ENCODE results near the gene KYAT1. TPM values are rescaled to one million over a fixed set of nuclear protein-coding genes. Genes with fewer than 3 reads are reported as not detected.

KYAT1 gene
- total RNA-seq, result 7.1 TPM
- long read RNA-seq, transcript KYAT1-201 (13 exons, 1,903 nt), result major isoform, 5 of 23 reads
- long read RNA-seq, partial matches to known transcripts, result 8 of 23 reads
- long read RNA-seq, other reads (novel, unspliced or antisense), result 10 of 23 reads

DNA sequence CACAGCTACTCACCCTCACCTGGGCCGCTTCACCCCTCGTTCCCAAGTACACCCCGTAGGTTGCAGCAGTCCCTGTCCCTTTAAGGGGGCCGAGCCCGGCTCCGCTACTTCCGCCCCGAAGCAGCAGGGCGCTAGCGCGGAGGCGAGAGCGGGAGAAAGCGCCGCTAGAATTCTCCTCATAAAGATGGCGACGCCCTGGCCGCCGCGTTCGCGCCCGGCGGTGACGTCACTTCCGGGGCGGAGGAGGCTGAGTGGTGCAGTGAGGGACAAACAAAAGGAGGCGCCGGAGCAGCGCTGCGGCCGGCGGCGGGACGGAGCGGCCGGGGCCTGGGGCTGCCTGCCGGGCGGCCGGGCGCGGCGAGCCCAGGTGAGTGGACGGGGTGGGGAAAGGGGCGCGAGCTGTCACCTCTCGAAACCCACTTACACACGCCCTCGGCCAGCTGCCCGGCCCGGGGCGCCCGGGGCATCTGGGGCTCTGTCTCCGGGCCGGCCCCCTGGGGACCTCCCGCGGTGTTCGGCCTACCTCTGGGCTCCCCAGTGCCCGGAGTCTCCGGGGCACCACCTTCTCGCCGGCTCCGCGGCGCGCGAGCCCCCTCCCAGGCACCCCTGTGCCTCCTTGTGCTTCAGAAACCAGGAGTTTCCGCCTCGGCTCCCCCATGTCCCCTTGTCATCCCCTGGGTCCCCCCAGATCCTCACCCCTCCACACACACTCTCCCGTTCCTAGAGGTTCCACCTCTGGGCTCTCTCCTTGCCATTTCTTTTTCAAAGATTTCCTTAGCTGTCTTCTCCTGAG is at the start of gene KYAT1, which contains the start of gene LRRC8A:
Gene KYAT1, minus strand, starts transcription at position 67 of the 793 bp plus-strand sequence. CDS start 36,545 bp downstream, outside the sequence.
Gene LRRC8A, plus strand, starts transcription at position 250 of the 793 bp plus-strand sequence. CDS start 25,032 bp downstream, outside the sequence.
- TF ChIP-seq, protein P1, sequence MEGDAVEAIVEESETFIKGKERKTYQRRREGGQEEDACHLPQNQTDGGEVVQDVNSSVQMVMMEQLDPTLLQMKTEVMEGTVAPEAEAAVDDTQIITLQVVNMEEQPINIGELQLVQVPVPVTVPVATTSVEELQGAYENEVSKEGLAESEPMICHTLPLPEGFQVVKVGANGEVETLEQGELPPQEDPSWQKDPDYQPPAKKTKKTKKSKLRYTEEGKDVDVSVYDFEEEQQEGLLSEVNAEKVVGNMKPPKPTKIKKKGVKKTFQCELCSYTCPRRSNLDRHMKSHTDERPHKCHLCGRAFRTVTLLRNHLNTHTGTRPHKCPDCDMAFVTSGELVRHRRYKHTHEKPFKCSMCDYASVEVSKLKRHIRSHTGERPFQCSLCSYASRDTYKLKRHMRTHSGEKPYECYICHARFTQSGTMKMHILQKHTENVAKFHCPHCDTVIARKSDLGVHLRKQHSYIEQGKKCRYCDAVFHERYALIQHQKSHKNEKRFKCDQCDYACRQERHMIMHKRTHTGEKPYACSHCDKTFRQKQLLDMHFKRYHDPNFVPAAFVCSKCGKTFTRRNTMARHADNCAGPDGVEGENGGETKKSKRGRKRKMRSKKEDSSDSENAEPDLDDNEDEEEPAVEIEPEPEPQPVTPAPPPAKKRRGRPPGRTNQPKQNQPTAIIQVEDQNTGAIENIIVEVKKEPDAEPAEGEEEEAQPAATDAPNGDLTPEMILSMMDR (IDR thresholded peaks at IDR 0.05), result peak; percentile 11
- DNase-seq (peak; percentile 98), ATAC-seq (peak; percentile 95 to 96)
- intact Hi-C loops (cut with DNase I), result no loop called here
- peak within 1 kb of the TSS; percentile 96 for H3K4me3 ChIP-seq
- no peaks in the 10 kb centered on the region for H3K9me3 ChIP-seq
- H3K27me3 ChIP-seq (ENCODE audit: low read depth), result no peaks in the 10 kb centered on the region
- peaks cover 15% of the 10 kb centered on the region for H3K36me3 ChIP-seq
- peaks cover 48% of the 10 kb centered on the region for H3K4me1 ChIP-seq
- H3K27ac ChIP-seq, result peak within 1 kb of the TSS; percentile 97

DNA sequence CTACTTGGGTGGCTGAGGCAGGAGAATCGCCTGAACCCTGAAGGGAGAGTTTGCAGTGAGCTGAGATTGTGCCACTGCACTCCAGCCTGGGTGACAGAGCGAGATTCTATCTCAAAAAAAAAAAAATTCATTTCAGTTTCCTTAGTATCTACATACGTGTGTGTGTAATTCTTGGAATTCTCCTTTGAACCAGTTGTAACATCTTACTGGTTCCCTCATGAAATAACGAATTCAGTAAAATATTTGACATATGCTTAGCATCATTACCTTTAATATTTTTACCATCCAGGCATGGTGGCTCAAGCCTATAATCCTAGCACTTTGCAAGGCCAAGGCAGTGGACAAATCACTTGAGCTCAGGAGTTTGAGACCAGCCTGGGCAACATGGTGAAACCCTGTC is 47.8 kb upstream of the KYAT1 start:
- ATAC-seq (no peak), DNase-seq (no peak)
- H3K27me3 ChIP-seq (ENCODE audit: low read depth), result no peaks in the 10 kb centered on the region
- H3K36me3 ChIP-seq, result peaks cover 20% of the 10 kb centered on the region
- TF ChIP-seq, protein P1 (IDR thresholded peaks at IDR 0.05), result no peak
- no peak overlapping the region for H3K27ac ChIP-seq
- no peak overlapping the region for H3K4me3 ChIP-seq
- H3K9me3 ChIP-seq, result no peaks in the 10 kb centered on the region
- intact Hi-C loops (cut with DNase I), result loop anchor here (10.0 kb wide), 1 partner anchor 65 kb away; no protein-coding TSS in a partner anchor
- H3K4me1 ChIP-seq, result peaks cover 10% of the 10 kb centered on the region

DNA sequence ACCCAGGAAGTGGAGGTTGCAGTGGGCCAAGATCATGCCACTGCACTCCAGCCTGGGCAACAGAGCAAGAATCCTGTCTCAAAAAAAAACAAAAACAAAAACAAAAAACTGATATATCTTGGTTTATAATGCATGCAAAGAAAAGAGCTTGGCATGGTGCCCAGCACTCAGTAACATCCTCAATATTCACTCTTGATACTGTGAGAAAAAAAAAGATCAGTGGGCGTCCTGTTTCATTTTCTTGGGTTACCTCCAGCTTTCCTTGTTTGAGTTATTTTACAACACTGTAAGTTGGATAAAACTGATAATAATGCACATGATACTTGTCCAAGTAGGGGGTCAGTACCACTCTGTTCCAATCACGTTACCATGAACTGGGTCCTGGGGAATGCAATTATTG is 46.9 kb upstream of the KYAT1 start:
- TF ChIP-seq, protein P1 (IDR thresholded peaks at IDR 0.05), result no peak
- Histone ChIP-seq H3K27me3 (ENCODE audit: low read depth) (no peaks in the 10 kb centered on the region), H3K27ac (no peak overlapping the region), H3K4me3 (no peak overlapping the region), H3K9me3 (no peaks in the 10 kb centered on the region), H3K4me1 (peaks cover 10% of the 10 kb centered on the region), H3K36me3 (peaks cover 13% of the 10 kb centered on the region)
- intact Hi-C loops (cut with DNase I), result loop anchor here (10.0 kb wide), 1 partner anchor 64 kb away; no protein-coding TSS in a partner anchor
- no peak for ATAC-seq
- DNase-seq, result no peak

DNA sequence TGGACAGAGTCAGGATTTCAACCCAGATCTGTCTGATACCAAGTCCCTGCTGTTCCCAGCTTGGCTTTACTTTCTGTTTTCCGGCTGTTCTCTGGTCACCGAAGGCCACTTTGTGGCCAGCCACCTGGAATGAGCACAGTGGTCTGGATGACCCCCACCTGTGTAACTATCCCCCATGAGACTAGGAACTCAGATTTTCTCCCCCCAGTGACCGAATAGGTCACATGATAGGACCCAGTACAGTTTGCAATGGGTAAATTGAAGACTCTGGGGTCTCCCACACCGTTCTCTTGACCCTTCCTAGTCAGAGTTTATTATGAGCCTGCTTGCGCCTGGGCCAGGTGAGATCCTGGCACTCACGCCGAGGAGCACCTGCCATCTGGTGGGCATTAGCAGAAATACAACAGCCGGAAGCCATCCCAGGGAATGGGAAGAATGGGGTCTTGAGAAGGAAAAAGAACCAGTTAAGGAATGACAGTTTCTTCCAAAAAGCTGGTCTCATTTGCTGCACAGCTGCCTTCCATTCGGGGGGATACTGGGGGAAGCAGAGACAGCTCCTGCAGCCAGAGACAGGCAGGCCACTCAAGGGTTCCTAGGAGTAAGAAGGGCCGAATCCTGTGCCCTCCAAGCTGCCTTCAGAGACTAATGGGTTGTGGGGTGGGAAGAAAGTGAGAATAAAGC is 46.1 kb upstream of the KYAT1 start:
- intact Hi-C loops (cut with DNase I), result loop anchor here (10.0 kb wide), 1 partner anchor 63 kb away; no protein-coding TSS in a partner anchor
- Histone ChIP-seq H3K9me3 (no peaks in the 10 kb centered on the region), H3K27ac (peak overlapping the region; percentile 31), H3K36me3 (peaks cover 8% of the 10 kb centered on the region), H3K4me1 (peaks cover 17% of the 10 kb centered on the region), H3K4me3 (no peak overlapping the region), H3K27me3 (ENCODE audit: low read depth) (no peaks in the 10 kb centered on the region)
- TF ChIP-seq, protein P1 (IDR thresholded peaks at IDR 0.05), result peak; percentile 81
- DNase-seq (peak; percentile 59), ATAC-seq (peak; percentile 82 to 88)

DNA sequence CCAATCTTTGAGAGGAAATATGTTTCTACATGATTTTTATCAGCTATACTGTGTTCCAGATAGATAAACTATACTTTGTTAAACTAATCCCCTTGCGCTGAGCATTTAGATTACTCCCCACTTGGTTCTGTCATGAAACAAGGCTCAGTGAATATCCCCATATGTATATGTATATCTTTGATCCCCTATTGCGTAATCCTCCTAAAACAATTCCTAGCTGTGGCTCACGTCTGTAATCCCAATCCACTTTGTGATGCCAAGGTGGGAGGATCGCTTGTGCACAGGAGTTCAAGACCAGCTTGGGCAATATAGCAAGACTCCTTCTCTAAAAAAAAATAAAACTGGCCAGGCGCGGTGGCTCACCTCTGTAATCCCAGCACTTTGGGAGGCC is 41.7 kb upstream of the KYAT1 start:
- ATAC-seq (no peak), DNase-seq (no peak)
- no peak overlapping the region for H3K27ac ChIP-seq
- no peak overlapping the region for H3K4me3 ChIP-seq
- H3K9me3 ChIP-seq, result no peaks in the 10 kb centered on the region
- no peaks in the 10 kb centered on the region for H3K36me3 ChIP-seq
- intact Hi-C loops (cut with DNase I), result loop anchor here (10.0 kb wide), 1 partner anchor 59 kb away; no protein-coding TSS in a partner anchor
- no peaks in the 10 kb centered on the region for H3K27me3 ChIP-seq (ENCODE audit: low read depth)
- H3K4me1 ChIP-seq, result peaks cover 46% of the 10 kb centered on the region
- TF ChIP-seq, protein P1 (IDR thresholded peaks at IDR 0.05), result no peak

Measured in lower lobe of right lung (tissue), 2 donors.